Nasal cavity respiratory epithelium epithelial cell of viscerocranial mucosa (primary cell): Measurements from ENCODE around the gene PDE6B. TPM values are rescaled to one million over a fixed set of nuclear protein-coding genes. Genes with fewer than 3 reads are reported as not detected.

ENCODE experiments used
- total RNA-seq: library from RNA; depleted of rRNA; stranded (reverse); fragments of >200 nt; gene quantifications from 2 replicates; pipeline ENCODE4 v1.2.3, GENCODE V29; 2014

Gene PDE6B
- 0.64 and 1.0 TPM in 2 replicates for total RNA-seq

DNA sequence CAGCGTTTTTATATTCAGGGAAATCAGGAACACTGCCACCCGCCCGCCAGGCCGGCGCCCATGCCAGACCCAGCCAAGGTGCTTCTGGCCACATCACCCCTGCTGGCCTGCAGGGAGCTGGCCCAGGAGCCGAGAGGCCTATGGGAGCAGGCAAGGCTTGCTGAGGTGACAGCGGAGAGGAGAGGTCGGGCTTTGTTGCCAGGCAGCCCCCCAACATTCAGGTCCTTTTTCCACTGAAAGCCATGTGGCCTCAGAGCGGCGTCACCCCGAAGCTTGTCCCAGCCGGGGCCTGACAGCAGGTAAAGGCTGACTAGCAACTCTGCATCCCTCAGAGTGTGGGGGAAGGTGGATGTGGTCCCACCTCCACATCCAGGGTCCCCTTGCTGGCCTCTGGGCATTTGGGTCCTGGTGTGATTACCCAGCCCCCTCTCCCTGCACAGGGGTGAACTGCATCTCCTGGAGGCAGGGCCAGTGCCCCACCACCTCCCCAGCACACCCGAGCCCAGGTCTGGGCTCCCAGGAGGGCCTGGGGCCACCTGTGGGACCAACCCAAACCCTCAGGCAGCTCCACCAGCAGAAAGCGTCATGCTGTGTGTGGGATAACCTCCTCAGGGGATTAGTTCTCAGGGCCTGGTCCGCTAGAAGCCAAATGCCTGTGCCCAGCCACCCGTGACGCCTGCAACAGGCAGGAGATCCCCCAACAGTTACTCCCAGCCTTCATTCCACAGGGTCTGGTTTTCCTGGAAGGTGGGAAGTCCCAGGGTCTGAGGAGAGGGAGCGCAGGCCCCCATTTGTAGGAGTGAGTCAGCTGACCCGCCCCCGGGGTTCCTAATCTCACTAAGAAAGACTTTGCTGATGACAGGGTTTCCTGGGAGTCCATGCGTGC, at the start of gene PDE6B:
TSS of gene PDE6B (plus strand) at position 869 of the 886 bp plus-strand sequence. CDS start 54 bp downstream, outside the sequence.

DNA sequence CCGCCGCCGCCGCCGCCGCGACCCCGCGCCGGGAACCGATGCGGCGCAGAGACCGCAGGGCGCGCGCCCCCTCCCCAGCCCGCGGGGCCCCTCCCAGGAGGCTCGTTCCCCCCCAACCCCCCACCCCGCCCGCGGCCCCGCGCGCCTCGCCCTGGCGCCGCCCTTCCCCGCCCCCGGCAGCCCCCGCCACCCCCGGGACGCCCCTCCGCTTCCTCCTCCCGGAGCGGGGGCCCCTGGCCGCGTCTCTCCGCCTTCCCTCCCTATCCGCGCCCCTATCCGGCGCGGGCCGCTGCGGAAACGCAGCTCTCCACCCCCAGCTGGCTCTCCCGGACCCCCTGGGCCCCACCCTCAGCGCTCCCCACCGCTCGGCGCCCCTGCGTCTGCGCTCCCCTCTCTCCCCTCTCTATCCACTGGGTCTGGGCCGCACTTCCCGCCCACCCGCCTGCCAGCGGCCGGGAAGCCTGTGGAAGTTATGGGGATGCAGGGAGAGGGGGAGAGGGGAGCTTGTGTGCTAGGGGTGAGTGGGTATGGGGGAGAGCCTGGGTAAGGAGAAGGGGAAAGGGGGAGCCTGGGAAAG, 49.0 kb upstream of the PDE6B start, which contains the start of gene TMEM271:
TSS of gene TMEM271 (minus strand) at position 51 of the 577 bp plus-strand sequence. CDS start 233 bp downstream, outside the sequence.

DNA sequence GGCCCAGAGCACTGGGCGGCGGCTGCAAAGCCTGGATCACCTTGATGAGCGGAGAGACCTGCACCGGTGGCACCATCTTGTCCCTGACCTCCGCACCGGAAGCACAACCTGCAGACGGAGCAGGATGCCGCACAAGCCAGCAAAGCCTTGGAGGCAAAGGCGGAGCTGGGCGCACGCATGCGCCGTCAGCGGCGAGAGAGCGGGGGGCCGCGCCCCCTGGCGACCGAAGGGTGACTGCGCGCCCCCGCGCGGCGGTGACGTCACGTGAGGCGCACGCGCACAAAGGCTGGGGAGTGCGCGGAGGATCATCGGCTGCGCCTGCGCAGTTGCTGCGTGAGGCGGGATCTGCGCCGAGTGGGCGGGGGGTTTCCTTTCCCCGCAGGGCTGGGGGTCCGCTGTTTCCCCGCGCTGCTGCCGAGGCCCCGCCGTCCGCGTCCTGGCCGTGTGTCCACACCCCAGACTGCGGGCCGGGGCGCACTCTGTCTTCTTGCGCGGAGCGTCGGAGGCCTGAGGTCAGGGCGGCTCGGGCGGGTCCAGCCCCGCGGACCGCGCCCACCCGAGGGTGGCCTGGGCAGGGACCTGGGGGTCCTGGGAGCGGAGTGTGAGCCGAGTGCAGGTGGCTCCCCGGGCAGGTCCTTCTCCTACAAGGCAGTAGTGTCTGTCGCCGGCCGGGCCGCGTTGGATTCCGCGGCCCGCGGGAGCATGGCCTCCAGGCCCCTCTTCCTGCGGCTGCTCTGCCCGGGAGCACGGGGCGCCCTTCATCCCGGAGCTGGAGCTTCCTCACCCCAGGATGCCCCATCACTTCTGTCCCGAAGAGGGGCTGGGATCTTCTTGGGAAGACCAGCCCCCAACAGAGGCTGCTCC, 49.0 kb downstream of the PDE6B start, which contains the start of the genes ATP5ME and MYL5:
TSS of gene ATP5ME (minus strand) at position 105 of the 864 bp plus-strand sequence. CDS start at position 76, 29 bp downstream.
TSS of gene MYL5 (plus strand) at position 371 of the 864 bp plus-strand sequence. CDS start 3,485 bp downstream, outside the sequence.

DNA sequence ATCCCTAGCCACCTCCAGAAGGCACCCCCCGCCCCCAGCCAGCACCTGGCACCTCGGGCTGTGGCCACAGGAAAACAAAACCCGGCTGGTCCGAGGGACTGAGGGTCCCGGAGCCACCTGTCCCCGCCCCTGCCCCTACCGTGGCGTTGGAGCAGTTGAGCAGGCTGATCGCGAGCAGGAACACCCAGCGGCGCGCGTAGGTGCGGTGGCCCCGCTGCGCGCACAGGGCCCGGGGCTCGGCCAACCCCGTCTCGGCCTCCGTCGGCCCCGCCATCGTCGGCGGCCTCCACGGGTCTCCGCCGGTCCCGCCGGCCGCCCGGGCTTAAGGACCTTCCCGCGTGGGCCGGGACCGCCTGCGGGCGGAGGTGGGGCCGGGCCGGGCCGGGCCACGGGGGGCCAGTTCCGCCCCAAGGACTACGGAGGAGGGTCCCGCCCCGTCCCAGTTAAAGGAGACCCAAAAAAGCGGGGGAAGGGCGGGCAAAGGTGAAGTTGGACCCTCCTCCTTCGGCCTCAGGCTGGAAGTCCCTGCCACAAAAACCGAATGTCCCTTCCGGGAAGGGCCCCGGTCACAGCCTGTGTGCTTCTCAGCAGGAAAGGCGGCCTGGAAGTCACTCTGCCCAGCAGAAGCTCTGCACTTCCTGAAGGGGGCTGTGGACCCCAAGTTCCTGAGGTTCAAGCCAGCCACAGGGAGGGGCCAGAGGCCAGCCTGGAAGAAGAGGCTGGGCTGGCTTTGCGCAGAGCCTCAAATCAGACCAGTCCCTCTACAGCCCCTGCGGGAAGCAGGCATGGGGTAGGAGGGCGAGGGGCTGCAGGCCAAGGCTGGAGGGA, 63.7 kb downstream of the PDE6B start, which contains the start of gene SLC49A3:
TSS of gene SLC49A3 (minus strand) at position 298 of the 828 bp plus-strand sequence. CDS start at position 274, 24 bp downstream.

DNA sequence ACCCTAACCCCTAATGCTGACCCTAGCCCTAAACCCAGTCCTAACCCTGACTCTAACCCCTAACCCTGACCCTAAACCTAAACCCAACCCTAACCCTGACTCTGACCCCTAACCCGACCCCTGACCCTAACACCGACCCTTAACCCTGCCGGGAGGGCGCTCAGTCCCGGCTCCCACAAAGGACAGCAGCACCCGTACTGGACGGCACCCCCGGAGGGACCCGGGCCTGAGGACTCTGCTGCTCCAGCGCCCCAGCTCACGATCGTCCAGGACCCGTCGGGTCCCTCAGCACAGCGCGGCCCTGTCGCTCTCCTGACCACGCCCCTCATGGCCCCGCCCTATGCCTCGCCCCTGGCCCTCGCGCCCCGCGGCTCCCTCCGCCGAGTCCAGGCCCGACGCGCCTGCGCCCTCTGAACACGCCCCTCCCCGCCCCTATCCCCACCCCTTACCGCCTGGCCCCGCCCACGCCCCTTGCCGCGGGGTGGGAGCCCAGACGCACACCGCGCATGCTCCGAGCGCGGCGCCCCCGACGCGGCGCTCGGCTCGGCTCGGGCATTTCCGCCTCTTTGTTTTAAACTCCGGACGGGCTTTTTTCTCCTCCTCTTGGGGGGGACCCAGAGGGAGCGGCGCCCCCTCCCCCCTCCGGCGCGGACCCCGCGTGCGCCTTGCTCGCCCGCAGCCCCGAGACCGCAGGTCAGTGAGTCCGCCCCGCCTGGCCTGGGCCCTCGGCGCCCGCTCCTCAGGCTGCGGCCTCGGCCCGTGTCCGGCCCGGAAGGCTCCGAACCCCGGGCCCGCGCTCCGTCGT, 80.1 kb downstream of the PDE6B start, which contains the start of gene PCGF3:
TSS of gene PCGF3 (plus strand) at position 555 of the 805 bp plus-strand sequence. CDS start 27,849 bp downstream, outside the sequence.

Other genes with a start within 250 kb of the PDE6B start
- gene ZNF721, start 126.4 kb upstream of the PDE6B start, total RNA-seq, result 21.9 and 42.9 TPM in 2 replicates
- 45.8 and 74.4 TPM in 2 replicates for gene PIGG, start 126.4 kb upstream of the PDE6B start, total RNA-seq
- not detected in 2 replicates for gene TMEM271, start 49.3 kb upstream of the PDE6B start, total RNA-seq
- 102 and 146 TPM in 2 replicates for gene ATP5ME, start 48.7 kb downstream of the PDE6B start, total RNA-seq
- gene MYL5, start 49.0 kb downstream of the PDE6B start, total RNA-seq, result 4.1 and 7.8 TPM in 2 replicates
- gene SLC49A3, start 63.6 kb downstream of the PDE6B start, total RNA-seq, result 0.34 and 1.4 TPM in 2 replicates
- 27.7 and 71.0 TPM in 2 replicates for gene PCGF3, start 80.3 kb downstream of the PDE6B start, total RNA-seq
- gene CPLX1, start 200.6 kb downstream of the PDE6B start, total RNA-seq, result 0.21 TPM in 1 of 2 replicates, not detected in the other